Small intestine (tissue), 7 donors: Measurements from ENCODE around the gene GNAT2. TPM values are rescaled to one million over a fixed set of nuclear protein-coding genes. Genes with fewer than 3 reads are reported as not detected.

Experiments
- DNase-seq, 2 donors: peaks; one replicate each; pipeline versions ENCODE4 v3.0.0 to v3.0.0-alpha.2; 2013
- FAIRE-seq: peaks from 2 replicates; lab custom pipeline; 2012; peaks lifted over from hg19 to GRCh38; lab: Jason Lieb, UNC
- H3K27ac ChIP-seq, 3 donors: one replicate each; pipeline ENCODE4 v1.5.1; 2013; ENCODE audit warnings: low read length in 2 of 3, mild to moderate bottlenecking in 2 of 3, control low read depth in 1 of 3, inconsistent platforms in 1 of 3, low read depth in 1 of 3, moderate library complexity in 1 of 3
- H3K27me3 ChIP-seq, 3 donors: one replicate each; pipeline ENCODE4 v1.6.1; 2013; ENCODE audit warnings: low read length in 3 of 3, inconsistent platforms in 1 of 3; ENCODE audit not compliant: control insufficient read depth in 3 of 3, insufficient read depth in 3 of 3
- H3K36me3 ChIP-seq, 3 donors: one replicate each; pipeline ENCODE4 v1.6.1; 2013; ENCODE audit warnings: low read length in 3 of 3, inconsistent platforms in 1 of 3, low read depth in 1 of 3, mild to moderate bottlenecking in 1 of 3, moderate library complexity in 1 of 3; ENCODE audit not compliant: control insufficient read depth in 3 of 3, insufficient read depth in 2 of 3
- H3K4me1 ChIP-seq, 3 donors: one replicate each; pipeline ENCODE4 v1.6.1; 2013; ENCODE audit warnings: low read length in 2 of 3, inconsistent platforms in 1 of 3, low read depth in 1 of 3, mild to moderate bottlenecking in 1 of 3, moderate library complexity in 1 of 3; ENCODE audit not compliant: control insufficient read depth in 3 of 3, insufficient read depth in 2 of 3
- H3K4me3 ChIP-seq, 3 donors: one replicate each; pipeline ENCODE4 v1.5.1; 2013; ENCODE audit warnings: low read length in 3 of 3, control low read depth in 1 of 3, inconsistent platforms in 1 of 3, low read depth in 1 of 3, mild to moderate bottlenecking in 1 of 3, moderate library complexity in 1 of 3
- H3K9me3 ChIP-seq, 2 donors: one replicate each; pipeline ENCODE4 v1.6.1; 2013; ENCODE audit warnings: low read depth in 1 of 2, low read length in 1 of 2; ENCODE audit not compliant: control insufficient read depth in 2 of 2, insufficient read depth in 1 of 2
- WGBS, 3 donors: extraction: QIAGEN DNeasy Blood & Tissue Kit; methylation state at CpG; one replicate each; pipeline ENCODE4 v1.1.7; 2013; 5-methylcytosine and 5-hydroxymethylcytosine counted together
- polyA plus RNA-seq, 4 donors: library from polyadenylated mRNA; stranded (reverse) in 3 of 4; unstranded in 1 of 4; fragments of 200-250 nt in 3 of 4; fragments of 120-200 nt in 1 of 4; gene quantifications; one replicate each; pipeline versions ENCODE4 v1.2.1 to v1.2.3, GENCODE V29; 2013
- donor health status: healthy with polysubstance abuse.
- donor health status: control.
- donor health status: control.
- donor health status: Bipolar disorder and iron deficiency.
- donor health status: healthy.

GNAT2 gene
- polyA plus RNA-seq, 4 donors, result 0.04 to 0.28 TPM; not detected in 2

DNA sequence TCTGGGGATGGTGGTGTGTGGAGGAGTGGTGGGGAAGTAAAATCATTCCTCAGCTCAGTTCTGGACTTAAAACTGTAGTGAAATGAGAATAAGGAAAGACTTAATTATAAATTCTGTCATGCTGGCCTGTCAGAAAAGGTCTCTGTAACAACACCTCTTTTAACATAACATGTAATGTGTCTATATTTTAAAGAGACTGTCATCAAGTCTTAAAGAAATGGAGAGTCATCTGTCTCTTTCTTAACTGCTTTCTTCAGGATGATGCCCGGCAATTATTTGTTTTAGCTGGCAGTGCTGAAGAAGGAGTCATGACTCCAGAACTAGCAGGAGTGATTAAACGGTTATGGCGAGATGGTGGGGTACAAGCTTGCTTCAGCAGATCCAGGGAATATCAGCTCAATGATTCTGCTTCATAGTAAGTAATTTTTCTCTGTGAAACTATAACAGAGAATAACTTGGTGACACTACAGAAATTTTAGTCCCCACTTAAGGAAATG lies 40.4 kb downstream of the GNAT2 start:
- no peak for DNase-seq

DNA sequence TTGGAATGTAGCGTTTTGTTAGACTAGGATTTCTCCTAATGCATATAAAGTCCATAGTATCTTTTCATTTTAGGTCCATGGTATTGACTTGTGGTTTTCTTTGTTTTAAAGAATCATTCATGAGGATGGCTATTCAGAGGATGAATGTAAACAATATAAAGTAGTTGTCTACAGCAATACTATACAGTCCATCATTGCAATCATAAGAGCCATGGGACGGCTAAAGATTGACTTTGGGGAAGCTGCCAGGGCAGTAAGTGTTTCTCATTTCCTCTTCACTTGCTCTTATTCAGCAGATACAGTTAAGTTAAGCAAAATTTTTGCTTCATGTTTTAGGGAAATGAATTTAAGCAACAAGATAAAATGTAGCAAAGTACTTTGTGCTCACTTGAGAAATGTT lies 45.6 kb downstream of the GNAT2 start:
- H3K4me3 ChIP-seq, result no peak overlapping the region
- peaks cover 0 to 16% (median 5%) of the 10 kb centered on the region in 3 donors for H3K36me3 ChIP-seq
- WGBS, 3 donors, result 55 to 81% (median 68%) methylated on average over 2 of the region's 2 CpGs
- H3K9me3 ChIP-seq, result no peaks in the 10 kb centered on the region
- no peaks in the 10 kb centered on the region for H3K27me3 ChIP-seq
- DNase-seq (no peak), FAIRE-seq (no peak)
- no peak overlapping the region for H3K27ac ChIP-seq
- peaks cover 0 to 8% (median 0%) of the 10 kb centered on the region in 3 donors for H3K4me1 ChIP-seq

More for the DNA sequence above, 40.4 kb downstream of the GNAT2 start:
- no peaks in the 10 kb centered on the region for H3K27me3 ChIP-seq
- WGBS, 3 donors, result 71 to 88% (median 87%) methylated on average over 3 of the region's 3 CpGs
- no peak for FAIRE-seq
- peaks cover 2 to 35% (median 9%) of the 10 kb centered on the region in 3 donors for H3K36me3 ChIP-seq
- H3K4me1 ChIP-seq, result no peaks in the 10 kb centered on the region
- H3K4me3 ChIP-seq, result no peak overlapping the region
- H3K9me3 ChIP-seq, result no peaks in the 10 kb centered on the region
- no peak overlapping the region for H3K27ac ChIP-seq

DNA sequence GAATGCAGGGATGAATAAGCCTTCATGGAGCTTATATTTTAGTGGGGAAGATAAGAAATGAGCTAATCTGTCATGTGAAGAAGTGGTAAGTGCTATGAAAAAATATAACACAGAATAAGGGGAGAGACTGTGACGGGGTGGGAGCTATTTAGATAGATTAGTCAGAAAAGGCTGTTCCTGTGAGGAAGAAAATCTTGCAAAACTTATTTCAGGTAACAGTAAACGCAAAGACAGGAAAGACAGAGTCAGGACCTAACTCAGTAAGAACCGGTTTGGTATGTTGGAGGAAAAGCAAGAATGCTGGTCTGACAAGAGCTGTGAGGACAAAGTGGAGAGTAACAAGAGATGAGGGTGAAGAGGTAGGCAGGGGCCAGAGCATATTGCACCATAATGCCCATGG lies 49.0 kb downstream of the GNAT2 start:
- WGBS, 3 donors, result 42 to 58% (median 50%) methylated on average over 3 of the region's 3 CpGs

GRCh38 chr1:109569323-109569722 lies 50.1 kb downstream of the GNAT2 start:
- WGBS, 3 donors, result 83 to 98% (median 91%) methylated on average over 1 of the region's 1 CpG
- no peaks in the 10 kb centered on the region for H3K27me3 ChIP-seq
- H3K4me1 ChIP-seq, result peaks cover 0 to 16% (median 13%) of the 10 kb centered on the region in 3 donors
- H3K36me3 ChIP-seq, result no peaks in the 10 kb centered on the region
- FAIRE-seq, result no peak
- no peak overlapping the region for H3K27ac ChIP-seq
- no peaks in the 10 kb centered on the region for H3K9me3 ChIP-seq
- no peak overlapping the region for H3K4me3 ChIP-seq
- DNase-seq, result no peak

More for the DNA sequence above, 49.0 kb downstream of the GNAT2 start:
- peak in 1 of 2 donors; percentile 45 for DNase-seq
- H3K9me3 ChIP-seq, result no peaks in the 10 kb centered on the region
- no peaks in the 10 kb centered on the region for H3K27me3 ChIP-seq
- FAIRE-seq, result no peak
- peak overlapping the region in 1 of 3 donors; percentile 2 for H3K27ac ChIP-seq
- no peak overlapping the region for H3K4me3 ChIP-seq
- H3K4me1 ChIP-seq, result peaks cover 0 to 14% (median 11%) of the 10 kb centered on the region in 3 donors
- H3K36me3 ChIP-seq, result peaks cover 0 to under 1% (median 0%) of the 10 kb centered on the region in 3 donors

GRCh38 chr1:109567877-109568672 lies 51.3 kb downstream of the GNAT2 start:
- peaks cover 2 to 23% (median 17%) of the 10 kb centered on the region in 3 donors for H3K4me1 ChIP-seq
- no peak overlapping the region for H3K27ac ChIP-seq
- H3K4me3 ChIP-seq, result no peak overlapping the region
- DNase-seq, result peak; percentile 38 to 50
- FAIRE-seq, result no peak
- H3K36me3 ChIP-seq, result no peaks in the 10 kb centered on the region
- 65 to 80% (median 67%) methylated on average over 4 of the region's 4 CpGs for WGBS, 3 donors
- no peaks in the 10 kb centered on the region for H3K27me3 ChIP-seq
- no peaks in the 10 kb centered on the region for H3K9me3 ChIP-seq

GRCh38 chr1:109566982-109567381 lies 52.4 kb downstream of the GNAT2 start:
- FAIRE-seq (no peak), DNase-seq (no peak)
- WGBS, 3 donors, result 41 to 63% (median 52%) methylated on average over 1 of the region's 1 CpG
- Histone ChIP-seq H3K4me3 (no peak overlapping the region), H3K27ac (peak overlapping the region in 1 of 3 donors; percentile 27), H3K4me1 (peaks cover 2 to 27% (median 12%) of the 10 kb centered on the region in 3 donors), H3K36me3 (no peaks in the 10 kb centered on the region), H3K9me3 (no peaks in the 10 kb centered on the region), H3K27me3 (no peaks in the 10 kb centered on the region)

DNA sequence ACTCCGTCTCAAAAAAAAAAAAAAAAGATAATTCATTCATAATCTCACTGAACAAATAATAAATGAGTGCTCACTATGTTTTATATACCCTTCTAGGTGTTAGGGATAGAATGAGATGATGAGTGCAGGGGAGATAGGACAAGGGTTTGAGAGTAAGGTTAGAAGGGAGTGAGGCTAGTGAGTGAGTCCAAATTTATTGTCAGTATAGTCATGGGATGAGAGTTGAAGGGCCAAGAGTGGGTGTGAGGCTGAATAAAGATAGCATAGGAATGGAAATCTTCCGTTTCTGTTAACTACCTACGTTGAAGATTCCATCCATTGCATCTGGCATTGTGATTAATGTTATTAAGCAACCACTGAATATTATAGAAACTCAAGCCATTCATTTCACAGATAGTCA lies 54.2 kb downstream of the GNAT2 start:
- FAIRE-seq (no peak), DNase-seq (no peak)
- 88 to 94% (median 92%) methylated on average over 3 of the region's 3 CpGs for WGBS, 3 donors
- Histone ChIP-seq H3K27ac (no peak overlapping the region), H3K27me3 (no peaks in the 10 kb centered on the region), H3K4me3 (no peak overlapping the region), H3K4me1 (peaks cover 2 to 33% (median 15%) of the 10 kb centered on the region in 3 donors), H3K9me3 (no peaks in the 10 kb centered on the region), H3K36me3 (no peaks in the 10 kb centered on the region)

GRCh38 chr1:109564194-109564878 lies 55.1 kb downstream of the GNAT2 start:
- H3K27me3 ChIP-seq, result no peaks in the 10 kb centered on the region
- peaks cover 2 to 34% (median 15%) of the 10 kb centered on the region in 3 donors for H3K4me1 ChIP-seq
- FAIRE-seq (no peak), DNase-seq (no peak)
- no peaks in the 10 kb centered on the region for H3K36me3 ChIP-seq
- 76 to 83% (median 78%) methylated on average over 7 of the region's 7 CpGs for WGBS, 3 donors
- H3K27ac ChIP-seq, result peak overlapping the region in 1 of 3 donors; percentile 42
- H3K9me3 ChIP-seq, result no peaks in the 10 kb centered on the region
- H3K4me3 ChIP-seq, result no peak overlapping the region
